HG03469 (cell line): ENCODE data around the gene DCAF4.
"Not testable (repeated sequence)": the region's sequence is repeated elsewhere in the genome, so short reads cannot be mapped to it uniquely, and the experiment has no call there.

Experiments
- ATAC-seq: cut with Tn5 transposase; IDR thresholded peaks from one replicate; pipeline ENCODE4 v1.9.1; 2021; ENCODE audit warnings: mild to moderate bottlenecking, moderate library complexity, moderate number of reproducible peaks; ENCODE audit not compliant: unreplicated experiment

The DCAF4 gene

GRCh38 chr14:72929316-72930080, 3.2 kb downstream of the DCAF4 start:
- no peak for ATAC-seq

- no peak for ATAC-seq
Observed at GRCh38 chr14:72932893-72933292, 6.6 kb downstream of the DCAF4 start.

- no peak for ATAC-seq
Observed at GRCh38 chr14:72939630-72940029, 13.4 kb downstream of the DCAF4 start.

GRCh38 chr14:72941286-72941985, 15.2 kb downstream of the DCAF4 start:
- no peak for ATAC-seq

GRCh38 chr14:72942934-72943333, 16.7 kb downstream of the DCAF4 start:
- ATAC-seq: no peak

- no peak for ATAC-seq
Observed at GRCh38 chr14:72943876-72944430, 17.7 kb downstream of the DCAF4 start.

GRCh38 chr14:72945356-72946027, 19.2 kb downstream of the DCAF4 start:
- ATAC-seq: no peak

GRCh38 chr14:72946491-72946890, 20.2 kb downstream of the DCAF4 start:
- ATAC-seq: no peak

- no peak for ATAC-seq
Observed at GRCh38 chr14:72947366-72948160, 21.3 kb downstream of the DCAF4 start.

- ATAC-seq: no peak
Observed at GRCh38 chr14:72948481-72949138, 22.3 kb downstream of the DCAF4 start.

- no peak for ATAC-seq
Observed at GRCh38 chr14:72952171-72952570, 25.9 kb downstream of the DCAF4 start.

- ATAC-seq: not testable (repeated sequence)
Observed at GRCh38 chr14:72956741-72957140, 30.5 kb downstream of the DCAF4 start.

GRCh38 chr14:72957213-72957612, 30.9 kb downstream of the DCAF4 start:
- no peak for ATAC-seq

GRCh38 chr14:72958548-72958947, 32.3 kb downstream of the DCAF4 start:
- no peak for ATAC-seq

- not testable (repeated sequence) for ATAC-seq
Observed at GRCh38 chr14:72961016-72961415, 34.8 kb downstream of the DCAF4 start.

- ATAC-seq: no peak
Observed at GRCh38 chr14:72961579-72962335, 35.5 kb downstream of the DCAF4 start.

- ATAC-seq: not testable (repeated sequence)
Observed at GRCh38 chr14:72962336-72962754, 36.1 kb downstream of the DCAF4 start.

GRCh38 chr14:72962829-72963312, 36.6 kb downstream of the DCAF4 start:
- no peak for ATAC-seq

GRCh38 chr14:72965249-72965648, 39.0 kb downstream of the DCAF4 start:
- ATAC-seq: no peak
